ENCODE measurements around the gene SELENON. TPM values are rescaled to one million over a fixed set of nuclear protein-coding genes. Genes with fewer than 3 reads are reported as not detected.

SELENON gene
- total RNA-seq, 1 donor: 33.7 TPM

- Histone ChIP-seq H3K27ac (ENCODE audit: low read depth, low read length) (no peak overlapping the region), H3K4me3 (ENCODE audit: insufficient read depth, low read length) (no peak overlapping the region), H3K4me1 (ENCODE audit: insufficient read depth, low read length) (no peaks in the 10 kb centered on the region), H2AFZ (ENCODE audit: low read length) (no peak overlapping the region), H3K79me2 (ENCODE audit: insufficient read depth, low read length) (no peaks in the 10 kb centered on the region), H3K36me3 (ENCODE audit: insufficient read depth, low read length) (peaks cover 32% of the 10 kb centered on the region), H3K27me3 (ENCODE audit: insufficient read depth, low read length) (no peaks in the 10 kb centered on the region), H4K20me1 (ENCODE audit: insufficient read depth, low read length) (peaks cover 3% of the 10 kb centered on the region), H3K9me3 (ENCODE audit: low read depth, low read length) (no peaks in the 10 kb centered on the region), H3K4me2 (ENCODE audit: insufficient read depth, low read length) (no peak overlapping the region)
- DNase-seq (ENCODE audit: insufficient read length, low spot score, missing footprints): no peak
- TF ChIP-seq CTCF (IDR thresholded peaks at IDR 0.05; ENCODE audit: extremely low read depth, low read depth, low read length): no peak
These were observed 64.4 kb downstream of the SELENON start for GRCh38 chr1:25864434-25864833.

- Histone ChIP-seq H4K20me1 (ENCODE audit: insufficient read depth, low read length) (peaks cover 10% of the 10 kb centered on the region), H3K27ac (ENCODE audit: low read depth, low read length) (no peak overlapping the region), H3K4me2 (ENCODE audit: insufficient read depth, low read length) (no peak overlapping the region), H3K4me1 (ENCODE audit: insufficient read depth, low read length) (no peaks in the 10 kb centered on the region), H2AFZ (ENCODE audit: low read length) (no peak overlapping the region), H3K79me2 (ENCODE audit: insufficient read depth, low read length) (no peaks in the 10 kb centered on the region), H3K4me3 (ENCODE audit: insufficient read depth, low read length) (no peak overlapping the region), H3K36me3 (ENCODE audit: insufficient read depth, low read length) (peaks cover 43% of the 10 kb centered on the region), H3K27me3 (ENCODE audit: insufficient read depth, low read length) (no peaks in the 10 kb centered on the region), H3K9me3 (ENCODE audit: low read depth, low read length) (no peaks in the 10 kb centered on the region)
- DNase-seq (ENCODE audit: insufficient read length, low spot score, missing footprints): no peak
- no peak for TF ChIP-seq CTCF (IDR thresholded peaks at IDR 0.05; ENCODE audit: extremely low read depth, low read depth, low read length)
These were observed 66.3 kb downstream of the SELENON start for GRCh38 chr1:25866288-25866687.

- Histone ChIP-seq H3K27ac (ENCODE audit: low read depth, low read length) (no peak overlapping the region), H3K4me3 (ENCODE audit: insufficient read depth, low read length) (no peak overlapping the region), H3K4me2 (ENCODE audit: insufficient read depth, low read length) (no peak overlapping the region), H3K9me3 (ENCODE audit: low read depth, low read length) (no peaks in the 10 kb centered on the region), H4K20me1 (ENCODE audit: insufficient read depth, low read length) (peaks cover 14% of the 10 kb centered on the region), H3K36me3 (ENCODE audit: insufficient read depth, low read length) (peaks cover 46% of the 10 kb centered on the region), H3K27me3 (ENCODE audit: insufficient read depth, low read length) (no peaks in the 10 kb centered on the region), H3K79me2 (ENCODE audit: insufficient read depth, low read length) (peaks cover 8% of the 10 kb centered on the region), H3K4me1 (ENCODE audit: insufficient read depth, low read length) (no peaks in the 10 kb centered on the region), H2AFZ (ENCODE audit: low read length) (no peak overlapping the region)
- no peak for TF ChIP-seq CTCF (IDR thresholded peaks at IDR 0.05; ENCODE audit: extremely low read depth, low read depth, low read length)
- no peak for DNase-seq (ENCODE audit: insufficient read length, low spot score, missing footprints)
These were observed 67.4 kb downstream of the SELENON start for GRCh38 chr1:25867210-25867991.

Other genes with a start within 250 kb of the SELENON start
- 16.3 and 28.0 TPM in 2 replicates for gene MAN1C1, start 183.4 kb upstream of the SELENON start, total RNA-seq
- gene MTFR1L, start 19.8 kb downstream of the SELENON start, total RNA-seq: 46.6 and 47.4 TPM in 2 replicates
- 0.72 and 0.88 TPM in 2 replicates for gene AUNIP, start 59.3 kb downstream of the SELENON start, total RNA-seq
- 9.8 and 11.2 TPM in 2 replicates for gene PAQR7, start 75.5 kb downstream of the SELENON start, total RNA-seq
- 34.7 and 35.1 TPM in 2 replicates for gene STMN1, start 106.2 kb downstream of the SELENON start, total RNA-seq
- gene PAFAH2, start 197.9 kb downstream of the SELENON start, total RNA-seq: 6.5 and 6.9 TPM in 2 replicates
- gene EXTL1, start 221.6 kb downstream of the SELENON start, total RNA-seq: 1.4 and 3.2 TPM in 2 replicates
- gene SLC30A2, start 245.9 kb downstream of the SELENON start, total RNA-seq: not detected in 2 replicates